ENCODE results near the gene ADAM8. TPM values are rescaled to one million over a fixed set of nuclear protein-coding genes. Genes with fewer than 3 reads are reported as not detected.

The ADAM8 gene
- total RNA-seq, 6 donors from 2014 or later, result 10.4 to 93.2 (median 32.9) TPM

- ATAC-seq (ENCODE audit: low FRiP score in 2 of 2) (no peak), DNase-seq (no peak)
- no peak overlapping the region for H3K4me3 ChIP-seq
- WGBS, 2 donors, result 92 to 97% methylated on average over 5 to 14 of the region's 14 CpGs
- H3K27ac ChIP-seq, result no peak overlapping the region
- TF ChIP-seq EP300 (IDR thresholded peaks at IDR 0.05), result no peak
- TF ChIP-seq POLR2AphosphoS5 (IDR thresholded peaks at IDR 0.05), result no peak
- no peak for TF ChIP-seq CTCF (IDR thresholded peaks at IDR 0.05)
- no peak for TF ChIP-seq POLR2A (IDR thresholded peaks at IDR 0.05)
- H3K9me3 ChIP-seq, result no peaks in the 10 kb centered on the region
- no peaks in the 10 kb centered on the region for H3K27me3 ChIP-seq
- H3K4me1 ChIP-seq, result peaks cover 0 to 10% (median 3%) of the 10 kb centered on the region in 4 donors
- peaks cover 44 to 92% (median 85%) of the 10 kb centered on the region in 4 donors for H3K36me3 ChIP-seq
These were observed 21.8 kb upstream of the ADAM8 start for GRCh38 chr10:133298466-133298865.

- WGBS, 2 donors, result 93 to 97% methylated on average over 9 to 10 of the region's 10 CpGs
- H3K4me1 ChIP-seq, result peaks cover 0 to 11% (median 4%) of the 10 kb centered on the region in 4 donors
- H3K4me3 ChIP-seq, result no peak overlapping the region
- no peaks in the 10 kb centered on the region for H3K9me3 ChIP-seq
- TF ChIP-seq POLR2A (IDR thresholded peaks at IDR 0.05), result no peak
- TF ChIP-seq EP300 (IDR thresholded peaks at IDR 0.05), result no peak
- no peak for TF ChIP-seq CTCF (IDR thresholded peaks at IDR 0.05)
- TF ChIP-seq POLR2AphosphoS5 (IDR thresholded peaks at IDR 0.05), result no peak
- no peaks in the 10 kb centered on the region for H3K27me3 ChIP-seq
- ATAC-seq (ENCODE audit: low FRiP score in 2 of 2) (no peak), DNase-seq (peak in 1 of 2 donors; percentile 33)
- H3K36me3 ChIP-seq, result peaks cover 44 to 98% (median 93%) of the 10 kb centered on the region in 4 donors
- H3K27ac ChIP-seq, result no peak overlapping the region
These were observed 20.8 kb upstream of the ADAM8 start for GRCh38 chr10:133297504-133297903.

GRCh38 chr10:133295426-133296320 lies 19.0 kb upstream of the ADAM8 start:
- peak in 1 of 2 donors; percentile 41 for ATAC-seq (ENCODE audit: low FRiP score in 2 of 2)
- H3K27ac ChIP-seq, result peak overlapping the region in 1 of 4 donors; percentile 79
- no peaks in the 10 kb centered on the region for H3K9me3 ChIP-seq
- WGBS, 2 donors, result 94 to 96% methylated on average over 38 to 42 of the region's 42 CpGs
- peaks cover 45 to 88% (median 85%) of the 10 kb centered on the region in 4 donors for H3K36me3 ChIP-seq
- no peaks in the 10 kb centered on the region for H3K27me3 ChIP-seq
- no peak for TF ChIP-seq POLR2AphosphoS5 (IDR thresholded peaks at IDR 0.05)
- TF ChIP-seq POLR2A (IDR thresholded peaks at IDR 0.05), result no peak
- TF ChIP-seq CTCF (IDR thresholded peaks at IDR 0.05), result no peak
- TF ChIP-seq EP300 (IDR thresholded peaks at IDR 0.05), result no peak
- peak in 1 of 2 donors; percentile 83 for DNase-seq
- peaks cover 0 to 11% (median 4%) of the 10 kb centered on the region in 4 donors for H3K4me1 ChIP-seq
- no peak overlapping the region for H3K4me3 ChIP-seq

- Histone ChIP-seq H3K9me3 (no peaks in the 10 kb centered on the region), H3K27me3 (no peaks in the 10 kb centered on the region), H3K4me1 (peaks cover 0 to 11% (median 4%) of the 10 kb centered on the region in 4 donors), H3K4me3 (no peak overlapping the region), H3K27ac (peak overlapping the region in 3 of 4 donors; percentile 48 to 88 (median 60)), H3K36me3 (peaks cover 43 to 88% (median 85%) of the 10 kb centered on the region in 4 donors)
- DNase-seq (peak; percentile 64 to 75), ATAC-seq (ENCODE audit: low FRiP score in 2 of 2) (peak in 1 of 2 donors; percentile 32)
- TF ChIP-seq EP300 (IDR thresholded peaks at IDR 0.05) (peak in 2 of 4 donors; percentile 45 to 57), POLR2AphosphoS5 (IDR thresholded peaks at IDR 0.05) (peak in 1 of 2 donors; percentile 27), CTCF (IDR thresholded peaks at IDR 0.05) (no peak), POLR2A (IDR thresholded peaks at IDR 0.05) (peak in 1 of 4 donors; percentile 37)
- 79 to 81% methylated on average over 12 to 15 of the region's 15 CpGs for WGBS, 2 donors
These were observed 17.5 kb upstream of the ADAM8 start for GRCh38 chr10:133294189-133294588.
